ENCODE results near the gene PCSK5.

PCSK5 gene

GRCh38 chr9:76155361-76155760 is 264.9 kb downstream of the PCSK5 start:
- no peak for DNase-seq

GRCh38 chr9:76158713-76159112 is 268.2 kb downstream of the PCSK5 start:
- no peak for DNase-seq

- no peak for DNase-seq
Observed at GRCh38 chr9:76159293-76159926, 268.9 kb downstream of the PCSK5 start.

GRCh38 chr9:76161106-76161505 is 270.6 kb downstream of the PCSK5 start:
- DNase-seq: no peak

GRCh38 chr9:76161541-76161940 is 271.1 kb downstream of the PCSK5 start:
- no peak for DNase-seq

- no peak for DNase-seq
Observed at GRCh38 chr9:76162086-76162730, 271.7 kb downstream of the PCSK5 start.

GRCh38 chr9:76162751-76163500 is 272.5 kb downstream of the PCSK5 start:
- no peak for DNase-seq

- DNase-seq: no peak
Observed at GRCh38 chr9:76166526-76166925, 276.1 kb downstream of the PCSK5 start.

GRCh38 chr9:76176171-76176570 is 285.7 kb downstream of the PCSK5 start:
- DNase-seq: no peak

GRCh38 chr9:76177931-76178330 is 287.5 kb downstream of the PCSK5 start:
- no peak for DNase-seq

GRCh38 chr9:76180541-76180940 is 290.1 kb downstream of the PCSK5 start:
- no peak for DNase-seq

- DNase-seq: no peak
Observed at GRCh38 chr9:76181020-76181641, 290.7 kb downstream of the PCSK5 start.

GRCh38 chr9:76181781-76182180 is 291.3 kb downstream of the PCSK5 start:
- no peak for DNase-seq

GRCh38 chr9:76185432-76185831 is 295.0 kb downstream of the PCSK5 start:
- DNase-seq: no peak

- no peak for DNase-seq
Observed at GRCh38 chr9:76188286-76188685, 297.8 kb downstream of the PCSK5 start.

GRCh38 chr9:76188905-76189304 is 298.4 kb downstream of the PCSK5 start:
- no peak for DNase-seq

- DNase-seq: no peak
Observed at GRCh38 chr9:76191493-76191892, 301.0 kb downstream of the PCSK5 start.

- no peak for DNase-seq
Observed at GRCh38 chr9:76192013-76192412, 301.5 kb downstream of the PCSK5 start.

- DNase-seq: no peak
Observed at GRCh38 chr9:76194896-76195295, 304.4 kb downstream of the PCSK5 start.

GRCh38 chr9:76198336-76198735 is 307.9 kb downstream of the PCSK5 start:
- no peak for DNase-seq

GRCh38 chr9:76200315-76200714 is 309.8 kb downstream of the PCSK5 start:
- no peak for DNase-seq

- DNase-seq: no peak
Observed at GRCh38 chr9:76200745-76201144, 310.3 kb downstream of the PCSK5 start.

GRCh38 chr9:76203373-76203772 is 312.9 kb downstream of the PCSK5 start:
- DNase-seq: no peak

GRCh38 chr9:76206821-76207220 is 316.3 kb downstream of the PCSK5 start:
- no peak for DNase-seq

All from NCI-H1694 treated with DMSO at 0.1 percent for 48 hours (cell line).